ENCODE results near the gene LASP1.
"Not testable (repeated sequence)": the region's sequence is repeated elsewhere in the genome, so short reads cannot be mapped to it uniquely, and the experiment has no call there.

GRCh38 chr17:38855101-38855714 lies 14.7 kb upstream of the LASP1 start:
- TF ChIP-seq, protein P1, sequence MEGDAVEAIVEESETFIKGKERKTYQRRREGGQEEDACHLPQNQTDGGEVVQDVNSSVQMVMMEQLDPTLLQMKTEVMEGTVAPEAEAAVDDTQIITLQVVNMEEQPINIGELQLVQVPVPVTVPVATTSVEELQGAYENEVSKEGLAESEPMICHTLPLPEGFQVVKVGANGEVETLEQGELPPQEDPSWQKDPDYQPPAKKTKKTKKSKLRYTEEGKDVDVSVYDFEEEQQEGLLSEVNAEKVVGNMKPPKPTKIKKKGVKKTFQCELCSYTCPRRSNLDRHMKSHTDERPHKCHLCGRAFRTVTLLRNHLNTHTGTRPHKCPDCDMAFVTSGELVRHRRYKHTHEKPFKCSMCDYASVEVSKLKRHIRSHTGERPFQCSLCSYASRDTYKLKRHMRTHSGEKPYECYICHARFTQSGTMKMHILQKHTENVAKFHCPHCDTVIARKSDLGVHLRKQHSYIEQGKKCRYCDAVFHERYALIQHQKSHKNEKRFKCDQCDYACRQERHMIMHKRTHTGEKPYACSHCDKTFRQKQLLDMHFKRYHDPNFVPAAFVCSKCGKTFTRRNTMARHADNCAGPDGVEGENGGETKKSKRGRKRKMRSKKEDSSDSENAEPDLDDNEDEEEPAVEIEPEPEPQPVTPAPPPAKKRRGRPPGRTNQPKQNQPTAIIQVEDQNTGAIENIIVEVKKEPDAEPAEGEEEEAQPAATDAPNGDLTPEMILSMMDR (conservative IDR thresholded peaks at IDR 0.05; ENCODE audit: low read length) = not testable (repeated sequence)
- TF ChIP-seq EZH2phosphoT487 (IDR thresholded peaks at IDR 0.05; ENCODE audit: borderline replicate concordance, low read depth, low read length) = not testable (repeated sequence)
